H1 (cell line): ENCODE results near the gene TNRC6C. TPM values are rescaled to one million over a fixed set of nuclear protein-coding genes. Genes with fewer than 3 reads are reported as not detected.

Experiments used
- CTCF ChIA-PET: fragments of 300-600 bp; sonication (Branson Sonifier 250); formaldehyde crosslinking; loops from one replicate; lab custom pipeline; 2021; ENCODE audit not compliant: partially characterized antibody; lab: Charles Lee
- POLR2A ChIA-PET: fragments of 300-600 bp; sonication (Branson Sonifier 250); formaldehyde crosslinking; loops from one replicate; lab custom pipeline; 2021; ENCODE audit warnings: inconsistent platforms; ENCODE audit not compliant: partially characterized antibody; lab: Charles Lee
- DNase-seq, 2 experiments: peaks; one replicate each; pipeline versions ENCODE4 v3.0.0 to v3.0.0-alpha.2; 2010 to 2022; ENCODE audit warnings: low spot score in 2 of 2, low read depth in 1 of 2, mixed read lengths in 1 of 2
- FAIRE-seq: peaks from 2 replicates; lab custom pipeline; 2011; peaks lifted over from hg19 to GRCh38; lab: Jason Lieb, UNC
- H2AFZ ChIP-seq: 2 replicates; pipeline ENCODE4 v1.8.1; 2012; ENCODE audit warnings: low read length, inconsistent platforms
- H2AK5ac ChIP-seq: 2 replicates; pipeline ENCODE4 v1.6.1; 2013; ENCODE audit warnings: low read depth, low read length
- H2BK120ac ChIP-seq: replicated peaks from 2 replicates; pipeline ENCODE3; 2013; ENCODE audit warnings: low read depth, low read length, inconsistent platforms
- H2BK12ac ChIP-seq: 2 replicates; pipeline ENCODE4 v1.6.1; 2013; ENCODE audit warnings: low read depth, low read length
- H2BK15ac ChIP-seq: 2 replicates; pipeline ENCODE4 v1.6.1; 2013; ENCODE audit warnings: low read length
- H2BK20ac ChIP-seq: 2 replicates; pipeline ENCODE4 v1.6.1; 2013; ENCODE audit warnings: low read length
- H2BK5ac ChIP-seq: 2 replicates; pipeline ENCODE4 v1.6.1; 2013; ENCODE audit warnings: low read depth, low read length
- H3K14ac ChIP-seq: 2 replicates; pipeline ENCODE4 v1.6.1; 2013; ENCODE audit warnings: inconsistent platforms; ENCODE audit not compliant: insufficient read length
- H3K18ac ChIP-seq: 2 replicates; pipeline ENCODE4 v1.6.1; 2013; ENCODE audit warnings: low read length; ENCODE audit errors: extremely low read depth
- H3K23ac ChIP-seq: 2 replicates; pipeline ENCODE4 v1.6.1; 2013; ENCODE audit warnings: inconsistent platforms; ENCODE audit not compliant: insufficient read length
- H3K23me2 ChIP-seq: 2 replicates; pipeline ENCODE4 v1.6.1; 2013; ENCODE audit warnings: low read depth, low read length
- H3K27ac ChIP-seq: 2 replicates; pipeline ENCODE4 v1.6.1; 2011; ENCODE audit warnings: low read depth, low read length, inconsistent platforms
- H3K27me3 ChIP-seq, 4 experiments: replicated peaks in 1 of 4; 1 replicate in 1 of 4; 2 replicates in 3 of 4; pipeline versions ENCODE4 v1.6.1 to v1.8.1; 2011 to 2013; ENCODE audit warnings: low read length in 3 of 4, mild to moderate bottlenecking in 3 of 4, inconsistent platforms in 2 of 4, mixed read lengths in 2 of 4, moderate library complexity in 1 of 4; ENCODE audit not compliant: control insufficient read depth in 3 of 4, insufficient read depth in 3 of 4; ENCODE audit errors: extremely low read depth in 1 of 4
- H3K36me3 ChIP-seq, 4 experiments: 2 replicates each; pipeline versions ENCODE4 v1.6.1 to v1.8.1; 2011 to 2013; ENCODE audit warnings: mild to moderate bottlenecking in 4 of 4, low read length in 3 of 4, moderate library complexity in 2 of 4, control low read depth in 1 of 4, inconsistent platforms in 1 of 4; ENCODE audit not compliant: insufficient read depth in 4 of 4, control insufficient read depth in 2 of 4
- H3K4ac ChIP-seq: replicated peaks from 2 replicates; pipeline ENCODE3; 2013; ENCODE audit warnings: low read length, low read depth, mixed read lengths, inconsistent platforms; ENCODE audit not compliant: insufficient read length
- H3K4me1 ChIP-seq, 4 experiments: replicated peaks in 1 of 4; 1 replicate in 1 of 4; 2 replicates in 3 of 4; pipeline versions ENCODE4 v1.6.1 to v1.8.1; 2011 to 2013; ENCODE audit warnings: low read length in 3 of 4, inconsistent platforms in 2 of 4, mixed read lengths in 1 of 4; ENCODE audit not compliant: insufficient read depth in 4 of 4, control insufficient read depth in 3 of 4
- H3K4me2 ChIP-seq, 2 experiments: 2 replicates each; pipeline versions ENCODE4 v1.6.1 to v1.8.1; 2011 to 2013; ENCODE audit warnings: low read depth in 2 of 2, low read length in 2 of 2, control low read depth in 1 of 2, inconsistent platforms in 1 of 2, mild to moderate bottlenecking in 1 of 2; ENCODE audit not compliant: insufficient read depth in 1 of 2
- H3K4me3 ChIP-seq, 4 experiments: fragments of 200-600, 300-600 bp in 1 of 4; sonication (generic), shearing (Covaris generic), sonication (Bioruptor Twin) in 1 of 4; 2 replicates each; pipeline versions ENCODE4 v1.5.1 to v1.8.1; 2011 to 2016; ENCODE audit warnings: low read length in 4 of 4, low read depth in 3 of 4, control low read depth in 2 of 4, inconsistent platforms in 2 of 4, mild to moderate bottlenecking in 2 of 4, mixed read lengths in 1 of 4, moderate library complexity in 1 of 4; ENCODE audit not compliant: insufficient read depth in 2 of 4; ENCODE audit errors: extremely low read depth in 1 of 4
- H3K56ac ChIP-seq: replicated peaks from 2 replicates; pipeline ENCODE3; 2013; ENCODE audit warnings: low read depth, mild to moderate bottlenecking, mixed read lengths, low read length, inconsistent platforms; ENCODE audit not compliant: insufficient read length
- H3K79me1 ChIP-seq: 2 replicates; pipeline ENCODE4 v1.6.1; 2013; ENCODE audit warnings: low read depth, low read length, control low read depth
- H3K79me2 ChIP-seq, 2 experiments: 2 replicates each; pipeline versions ENCODE4 v1.6.1 to v1.8.1; 2012 to 2013; ENCODE audit warnings: low read length in 2 of 2, mild to moderate bottlenecking in 2 of 2, inconsistent platforms in 1 of 2; ENCODE audit not compliant: insufficient read depth in 2 of 2, control insufficient read depth in 1 of 2
- H3K9ac ChIP-seq, 4 experiments: replicated peaks in 1 of 4; 1 replicate in 1 of 4; 2 replicates in 3 of 4; pipeline versions ENCODE4 v1.6.1 to v1.8.1; 2011 to 2013; ENCODE audit warnings: low read depth in 3 of 4, low read length in 3 of 4, control low read depth in 2 of 4, mild to moderate bottlenecking in 2 of 4, moderate library complexity in 2 of 4, inconsistent platforms in 1 of 4; ENCODE audit errors: extremely low read depth in 1 of 4
- H3K9me3 ChIP-seq, 2 experiments: 2 replicates each; pipeline versions ENCODE4 v1.6.1 to v1.8.1; 2012 to 2013; ENCODE audit warnings: mild to moderate bottlenecking in 2 of 2, moderate library complexity in 2 of 2, control low read depth in 1 of 2, inconsistent platforms in 1 of 2, low read depth in 1 of 2, low read length in 1 of 2, mixed read lengths in 1 of 2; ENCODE audit not compliant: insufficient read depth in 2 of 2
- H4K20me1 ChIP-seq, 2 experiments: replicated peaks in 1 of 2; 2 replicates each; pipeline versions ENCODE3 to v1.8.1; 2011 to 2013; ENCODE audit warnings: inconsistent platforms in 2 of 2, low read length in 2 of 2, mild to moderate bottlenecking in 1 of 2; ENCODE audit not compliant: insufficient read depth in 2 of 2, control insufficient read depth in 1 of 2
- H4K5ac ChIP-seq: 2 replicates; pipeline ENCODE4 v1.6.1; 2013; ENCODE audit warnings: low read length, low read depth, mixed read lengths, inconsistent platforms; ENCODE audit not compliant: insufficient read length
- H4K8ac ChIP-seq: 2 replicates; pipeline ENCODE4 v1.8.0; 2013; ENCODE audit warnings: mild to moderate bottlenecking, moderate library complexity, low read length, inconsistent platforms; ENCODE audit not compliant: insufficient read depth; ENCODE audit errors: extremely low read depth
- H4K91ac ChIP-seq: replicated peaks from 2 replicates; pipeline ENCODE3; 2013; ENCODE audit warnings: low read length, mixed read lengths, inconsistent platforms; ENCODE audit not compliant: insufficient read length
- ATF3 ChIP-seq: IDR thresholded peaks from 2 replicates; pipeline ENCODE4 v1.6.1; 2011; ENCODE audit warnings: low read depth, mild to moderate bottlenecking, low read length; ENCODE audit not compliant: insufficient read depth
- CBX8 ChIP-seq: fragments of 300-800, 300-1000 bp; sonication (generic); IDR thresholded peaks from 2 replicates; pipeline ENCODE4 v1.7.1; 2016; ENCODE audit warnings: low read depth, low read length, borderline replicate concordance
- CTBP2 ChIP-seq: IDR thresholded peaks from 2 replicates; pipeline ENCODE4 v1.7.0; 2011; ENCODE audit warnings: borderline replicate concordance, mild to moderate bottlenecking, moderate library complexity, mixed read lengths, low read length; ENCODE audit not compliant: insufficient read depth, insufficient read length
- POLR2A ChIP-seq, 2 experiments: IDR thresholded peaks; 1 replicate in 1 of 2; 2 replicates in 1 of 2; pipeline ENCODE4 v1.6.1; 2011; ENCODE audit warnings: low read depth in 2 of 2, low read length in 2 of 2, mild to moderate bottlenecking in 2 of 2; ENCODE audit errors: control extremely low read depth in 1 of 2
- RXRA ChIP-seq: IDR thresholded peaks from 2 replicates; pipeline ENCODE4 v1.6.1; 2011; ENCODE audit warnings: low read depth, mild to moderate bottlenecking, low read length, moderate library complexity; ENCODE audit not compliant: insufficient read depth
- TEAD4 ChIP-seq: IDR thresholded peaks from 2 replicates; pipeline ENCODE4 v1.6.1; 2012; ENCODE audit warnings: low read depth, low read length, inconsistent platforms, mixed read lengths
- ZNF274 ChIP-seq: IDR thresholded peaks from 2 replicates; pipeline ENCODE4 v1.7.0; 2012; ENCODE audit warnings: low read length, borderline replicate concordance; ENCODE audit errors: extremely low read depth
- WGBS, 2 experiments: shearing (Covaris generic) in 1 of 2; methylation state at CpG; one replicate each; pipeline versions ENCODE4 v1.1.6 to v1.1.7; 2013 to 2015; ENCODE audit warnings: low lambda C conversion rate in 2 of 2, mixed read lengths in 2 of 2, inconsistent platforms in 1 of 2, low coverage in 1 of 2, missing lambda C conversion rate in 1 of 2; ENCODE audit not compliant: insufficient replicate concordance in 2 of 2, insufficient coverage in 1 of 2, insufficient read length in 1 of 2; ENCODE audit errors: extremely low coverage in 1 of 2, missing lambda C conversion rate in 1 of 2; 5-methylcytosine and 5-hydroxymethylcytosine counted together
- polyA plus RNA-seq, 7 experiments: library from polyadenylated mRNA; depleted of rRNA in 3 of 7; stranded (reverse) in 5 of 7; unstranded in 2 of 7; fragments of >200 nt in 5 of 7; fragments of 200-250 nt in 2 of 7; gene quantifications; 1 replicate in 5 of 7; 2 replicates in 1 of 7; 4 replicates in 1 of 7; pipeline versions ENCODE4 v1.2.1 to v1.2.3, GENCODE V29; 2011 to 2013; ENCODE audit warnings: missing spikeins in 2 of 7, mixed read lengths in 2 of 7
- total RNA-seq: library from RNA; stranded (reverse); fragmentation: NEBNext Ultra II Directional; extraction: Animal tissue kit (Norgen Biotek cat#: 25700); gene quantifications from 2 replicates; pipeline ENCODE4 v1.2.1, GENCODE V29; 2021

Gene TNRC6C
- total and polyA plus RNA-seq, 2 of the 8 experiments (the other 6 are each of a cell fraction or from before 2014, with no cell fraction given) = 2.8 to 28.9 TPM

DNA sequence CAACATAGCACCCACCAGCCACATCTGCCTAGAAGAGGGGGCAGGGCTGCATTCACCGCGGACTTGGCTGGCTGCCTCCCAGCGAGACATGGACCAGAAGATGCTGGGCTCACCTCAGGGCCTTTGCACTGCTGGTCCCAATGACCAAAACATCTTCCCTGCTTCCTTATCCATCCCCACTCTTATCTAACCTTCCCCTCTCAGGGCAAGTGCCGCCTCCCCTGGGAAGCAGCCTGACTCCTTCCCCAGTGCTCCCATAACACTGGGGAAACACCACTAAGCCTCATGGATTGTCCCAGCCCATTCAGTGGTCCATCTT, 164.4 kb downstream of the TNRC6C start:
- Histone ChIP-seq H3K27me3 (no peaks in the 10 kb centered on the region), H3K4ac (no peak overlapping the region), H3K9ac (no peak overlapping the region), H2BK12ac (no peak overlapping the region), H3K23me2 (peaks cover 11% of the 10 kb centered on the region), H2AFZ (no peak overlapping the region), H2BK20ac (no peak overlapping the region), H2BK5ac (no peak overlapping the region), H3K9me3 (no peaks in the 10 kb centered on the region), H3K27ac (no peak overlapping the region), H2AK5ac (no peak overlapping the region), H2BK15ac (no peak overlapping the region), H3K36me3 (peaks cover 2 to 32% (median 13%) of the 10 kb centered on the region in 4 experiments; a peak in 5 of 8 replicates), H3K4me1 (peaks cover 0 to 14% (median 8%) of the 10 kb centered on the region in 4 experiments; a peak in 6 of 7 replicates), H4K5ac (no peak overlapping the region), H3K14ac (no peak overlapping the region), H4K91ac (no peak overlapping the region), H2BK120ac (no peak overlapping the region), H3K18ac (no peak overlapping the region), H3K4me2 (no peak overlapping the region), H3K79me1 (peaks cover 3% of the 10 kb centered on the region), H3K4me3 (no peak overlapping the region), H4K8ac (no peak overlapping the region), H4K20me1 (peaks cover 4 to 21% of the 10 kb centered on the region in 2 experiments), H3K23ac (no peak overlapping the region), H3K79me2 (no peaks in the 10 kb centered on the region), H3K56ac (no peak overlapping the region)
- FAIRE-seq (no peak), DNase-seq (no peak)
- TF ChIP-seq CTBP2 = no peak
- TF ChIP-seq ZNF274 = no peak
- TF ChIP-seq TEAD4 = no peak
- TF ChIP-seq POLR2A (IDR thresholded peaks at IDR 0.05; ENCODE audit: control extremely low read depth in 1 of 2, low read depth in 2 of 2, low read length in 2 of 2) = no peak
- no peak for TF ChIP-seq RXRA
- TF ChIP-seq CBX8 = no peak
- TF ChIP-seq ATF3 = no peak
- ChIA-PET CTCF (interaction anchor here (1.2 to 11.4 kb wide), 4 partner anchors 10 to 54 kb away, joined by 3 to 122 read pairs (median 4); no protein-coding TSS in a partner anchor), POLR2A (interaction anchor here (2.5 kb wide), 1 partner anchor 17 kb away, joined by 6 read pairs; no protein-coding TSS in a partner anchor)
- WGBS, 2 experiments = 92% methylated on average over 4 of the region's 4 CpGs; no CpG with 5 or more reads in 1 of the 2 experiments
